Tibial nerve (tissue), 3 donors: ENCODE results near the gene HAUS2.

ENCODE experiments used
- POLR2A ChIP-seq, 2 donors: fragments of 450-650 bp; IDR thresholded peaks; one replicate each; pipeline ENCODE4 v1.6.1; 2017; ENCODE audit warnings: antibody characterized with exemption in 2 of 2, mild to moderate bottlenecking in 2 of 2, moderate library complexity in 2 of 2
- TF ChIP-seq, protein P1 (sequence below), 5 experiments: fragments of 200-600 bp in 3 of 5; fragments of 450-650 bp in 2 of 5; sonication (generic) in 3 of 5; IDR thresholded peaks; one replicate each; pipeline ENCODE4 v1.5.1; 2016 to 2019; ENCODE audit warnings: antibody characterized with exemption in 5 of 5, mild to moderate bottlenecking in 3 of 5, moderate library complexity in 2 of 5

DNA sequence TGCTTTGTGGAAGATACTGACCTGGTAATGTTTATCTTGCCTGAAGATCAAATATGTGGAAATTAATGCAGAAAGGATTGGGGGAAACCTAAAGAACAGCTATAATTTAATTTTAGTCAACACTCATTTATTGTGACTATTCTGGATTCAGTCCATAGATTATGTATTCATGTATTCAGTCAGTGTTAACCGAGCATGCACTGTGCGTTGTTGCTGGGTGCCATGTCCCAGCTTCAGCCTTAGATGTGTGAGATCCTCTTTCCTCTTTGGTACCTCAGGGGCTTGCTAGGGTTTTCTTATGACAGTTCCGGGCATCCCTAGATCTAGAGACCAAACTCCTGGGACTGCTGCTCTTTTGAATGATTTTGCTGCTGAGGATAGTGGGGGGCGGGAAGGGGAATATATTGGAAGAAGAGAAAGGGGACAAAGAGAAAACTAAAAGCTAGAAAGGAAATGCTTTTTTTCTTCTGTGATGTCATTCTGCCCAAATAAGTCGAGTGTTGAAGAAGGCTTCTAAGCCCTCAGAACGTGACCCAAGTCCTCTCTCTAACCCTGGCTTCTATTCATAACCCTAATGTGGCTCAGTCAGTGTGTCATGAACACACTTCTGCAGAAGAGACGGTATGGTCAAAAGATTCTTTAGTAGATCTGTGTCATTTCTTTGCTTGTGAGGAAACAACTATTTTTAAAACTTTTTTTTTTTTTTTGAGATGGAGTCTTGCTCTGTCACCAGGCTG lies 60.3 kb downstream of the HAUS2 start:
- TF ChIP-seq, protein P1, sequence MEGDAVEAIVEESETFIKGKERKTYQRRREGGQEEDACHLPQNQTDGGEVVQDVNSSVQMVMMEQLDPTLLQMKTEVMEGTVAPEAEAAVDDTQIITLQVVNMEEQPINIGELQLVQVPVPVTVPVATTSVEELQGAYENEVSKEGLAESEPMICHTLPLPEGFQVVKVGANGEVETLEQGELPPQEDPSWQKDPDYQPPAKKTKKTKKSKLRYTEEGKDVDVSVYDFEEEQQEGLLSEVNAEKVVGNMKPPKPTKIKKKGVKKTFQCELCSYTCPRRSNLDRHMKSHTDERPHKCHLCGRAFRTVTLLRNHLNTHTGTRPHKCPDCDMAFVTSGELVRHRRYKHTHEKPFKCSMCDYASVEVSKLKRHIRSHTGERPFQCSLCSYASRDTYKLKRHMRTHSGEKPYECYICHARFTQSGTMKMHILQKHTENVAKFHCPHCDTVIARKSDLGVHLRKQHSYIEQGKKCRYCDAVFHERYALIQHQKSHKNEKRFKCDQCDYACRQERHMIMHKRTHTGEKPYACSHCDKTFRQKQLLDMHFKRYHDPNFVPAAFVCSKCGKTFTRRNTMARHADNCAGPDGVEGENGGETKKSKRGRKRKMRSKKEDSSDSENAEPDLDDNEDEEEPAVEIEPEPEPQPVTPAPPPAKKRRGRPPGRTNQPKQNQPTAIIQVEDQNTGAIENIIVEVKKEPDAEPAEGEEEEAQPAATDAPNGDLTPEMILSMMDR (IDR thresholded peaks at IDR 0.05), result no peak
- TF ChIP-seq POLR2A (IDR thresholded peaks at IDR 0.05), result no peak
